ENCODE measurements around the gene PRTN3.

Gene PRTN3

DNA sequence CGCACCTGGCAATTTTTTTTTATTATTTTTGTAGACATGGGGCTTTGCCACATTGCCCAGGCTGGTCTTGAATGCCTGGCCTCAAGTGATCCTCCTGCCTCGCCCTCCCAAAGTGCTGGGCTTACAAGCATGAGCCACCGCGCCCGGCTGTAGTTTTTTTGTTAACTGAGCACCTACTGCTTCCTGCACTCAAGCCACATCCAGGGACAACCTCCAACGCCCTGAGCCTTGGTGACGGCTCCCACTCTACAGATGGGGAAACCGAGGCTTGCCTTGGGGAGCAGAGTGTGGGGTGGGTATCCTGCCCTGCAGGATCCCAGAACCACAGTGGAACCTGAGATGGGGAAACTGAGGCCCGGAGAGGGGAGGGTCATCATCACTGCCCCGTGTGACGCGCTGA lies 14.3 kb downstream of the PRTN3 start:
- intact Hi-C loops (cut with DNase I), result loop anchor here (5.0 kb wide), 1 partner anchor 67 kb away; no protein-coding TSS in a partner anchor
- DNase-seq, result no peak

DNA sequence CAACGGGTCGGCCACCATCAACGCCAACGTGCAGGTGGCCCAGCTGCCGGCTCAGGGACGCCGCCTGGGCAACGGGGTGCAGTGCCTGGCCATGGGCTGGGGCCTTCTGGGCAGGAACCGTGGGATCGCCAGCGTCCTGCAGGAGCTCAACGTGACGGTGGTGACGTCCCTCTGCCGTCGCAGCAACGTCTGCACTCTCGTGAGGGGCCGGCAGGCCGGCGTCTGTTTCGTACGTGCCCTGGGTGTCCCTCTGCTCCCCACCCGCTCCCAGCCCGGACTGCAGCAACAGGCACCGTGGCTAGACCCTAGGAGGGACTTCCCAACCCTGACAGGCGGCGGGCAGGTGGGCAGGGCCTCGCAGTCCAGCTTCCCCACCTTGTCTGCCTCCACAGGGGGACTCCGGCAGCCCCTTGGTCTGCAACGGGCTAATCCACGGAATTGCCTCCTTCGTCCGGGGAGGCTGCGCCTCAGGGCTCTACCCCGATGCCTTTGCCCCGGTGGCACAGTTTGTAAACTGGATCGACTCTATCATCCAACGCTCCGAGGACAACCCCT lies 14.8 kb downstream of the PRTN3 start:
- intact Hi-C loops (cut with DNase I), result loop anchor here (5.0 kb wide), 1 partner anchor 67 kb away; no protein-coding TSS in a partner anchor
- DNase-seq, result no peak

DNA sequence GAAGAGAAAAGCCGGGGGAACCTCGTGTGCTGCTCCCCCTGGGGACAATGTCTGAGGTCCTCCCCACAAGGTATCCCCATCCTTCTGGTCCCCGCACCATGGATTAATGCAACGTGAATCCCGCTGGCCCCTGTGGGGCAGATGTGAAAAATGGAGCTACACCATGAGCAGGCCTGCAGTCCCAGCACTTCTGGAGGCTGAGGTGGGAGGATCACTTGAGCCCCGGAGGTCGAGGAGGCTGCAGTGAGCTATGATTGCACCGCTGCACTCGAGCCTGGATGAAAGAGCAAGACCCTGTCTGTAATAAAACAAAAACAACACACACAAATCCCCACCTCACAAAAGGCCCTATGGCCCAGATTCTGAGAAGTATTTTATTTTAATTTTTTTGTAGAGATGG lies 17.5 kb downstream of the PRTN3 start:
- intact Hi-C loops (cut with DNase I), result loop anchor here (5.0 kb wide), 1 partner anchor 64 kb away; no protein-coding TSS in a partner anchor
- DNase-seq, result no peak

DNA sequence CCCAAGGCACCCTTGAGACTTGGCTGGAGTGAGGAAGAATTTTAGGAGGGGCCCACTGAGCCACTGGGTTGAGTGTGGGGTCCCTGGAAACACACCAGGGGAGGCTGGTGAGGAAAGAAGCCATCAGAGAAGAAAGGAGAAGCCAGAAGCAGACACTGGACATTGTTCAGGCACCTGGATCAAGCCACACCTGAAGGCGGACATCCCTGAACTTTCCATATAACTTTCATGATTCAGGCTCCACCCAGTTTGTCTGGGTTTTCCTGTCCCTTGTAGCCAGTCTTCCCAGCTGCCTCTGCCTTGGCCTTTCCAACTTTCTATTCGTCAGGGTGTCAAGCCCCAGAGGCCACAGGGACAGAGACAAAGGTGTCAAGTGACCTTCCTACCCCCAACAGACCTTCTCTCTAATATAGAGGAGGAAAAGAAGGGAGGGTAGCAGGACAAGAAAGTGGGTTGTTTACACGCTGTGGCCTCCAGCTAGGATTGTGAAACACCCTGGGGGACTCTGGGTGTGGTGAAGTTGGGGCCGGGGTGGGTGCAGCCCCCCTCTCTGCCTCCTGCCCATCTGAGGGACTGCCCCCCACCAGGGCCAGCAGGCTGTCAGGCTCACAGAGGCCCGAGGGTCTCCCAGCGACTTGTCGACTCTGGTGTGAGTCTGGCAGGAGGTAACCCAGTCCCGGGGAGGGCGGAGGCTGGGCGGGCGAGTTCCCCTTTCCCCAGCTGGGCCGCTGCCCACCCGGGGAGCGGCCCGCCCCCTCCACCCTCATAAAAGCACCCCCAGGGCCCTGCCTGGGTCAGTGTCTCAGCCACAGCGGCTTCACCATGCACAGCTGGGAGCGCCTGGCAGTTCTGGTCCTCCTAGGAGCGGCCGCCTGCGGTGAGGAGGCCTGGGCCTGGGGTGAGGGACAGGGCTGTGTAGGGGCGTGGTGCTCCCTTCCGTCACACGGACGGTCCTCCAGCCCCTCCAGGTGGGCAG lies 18.4 kb downstream of the PRTN3 start, which contains the start of gene CFD:
TSS of gene CFD (plus strand) at position 797 of the 976 bp plus-strand sequence. CDS start at position 823, 26 bp downstream.
- DNase-seq, result peak in 6 of 42 donors; percentile 12 to 51 (median 40)
- intact Hi-C loops (cut with DNase I), result loop anchor here (5.0 kb wide), 1 partner anchor 63 kb away; no protein-coding TSS in a partner anchor

DNA sequence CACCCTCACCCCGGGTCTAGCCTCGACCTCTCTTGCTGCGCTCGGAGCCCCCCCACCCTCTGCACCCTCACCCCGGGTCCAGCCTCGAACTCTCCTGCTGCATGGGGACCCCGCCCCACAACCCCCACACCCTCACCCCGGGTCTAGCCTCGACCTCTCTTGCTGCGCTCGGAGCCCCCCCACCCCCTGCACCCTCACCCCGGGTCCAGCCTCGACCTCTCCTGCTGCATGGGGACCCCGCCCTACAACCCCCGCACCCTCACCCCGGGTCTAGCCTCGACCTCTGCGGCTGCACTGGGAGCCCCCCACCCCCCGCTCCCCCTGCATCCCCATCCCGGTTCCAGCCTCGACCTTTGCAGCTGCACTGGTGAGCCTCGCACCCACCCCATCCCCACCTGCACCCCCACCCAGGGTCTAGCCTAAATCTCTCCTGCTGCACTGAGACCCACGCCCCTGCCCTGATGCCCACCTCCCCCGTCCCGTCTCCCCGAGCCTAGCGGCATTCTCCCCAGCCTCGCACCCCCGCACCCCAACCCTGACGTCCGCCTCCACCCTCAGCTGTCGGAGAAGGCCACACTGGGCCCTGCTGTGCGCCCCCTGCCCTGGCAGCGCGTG lies 20.4 kb downstream of the PRTN3 start:
- intact Hi-C loops (cut with DNase I), result loop anchor here (2.0 kb wide), 1 partner anchor 118 kb away; no protein-coding TSS in a partner anchor
- no peak for DNase-seq

DNA sequence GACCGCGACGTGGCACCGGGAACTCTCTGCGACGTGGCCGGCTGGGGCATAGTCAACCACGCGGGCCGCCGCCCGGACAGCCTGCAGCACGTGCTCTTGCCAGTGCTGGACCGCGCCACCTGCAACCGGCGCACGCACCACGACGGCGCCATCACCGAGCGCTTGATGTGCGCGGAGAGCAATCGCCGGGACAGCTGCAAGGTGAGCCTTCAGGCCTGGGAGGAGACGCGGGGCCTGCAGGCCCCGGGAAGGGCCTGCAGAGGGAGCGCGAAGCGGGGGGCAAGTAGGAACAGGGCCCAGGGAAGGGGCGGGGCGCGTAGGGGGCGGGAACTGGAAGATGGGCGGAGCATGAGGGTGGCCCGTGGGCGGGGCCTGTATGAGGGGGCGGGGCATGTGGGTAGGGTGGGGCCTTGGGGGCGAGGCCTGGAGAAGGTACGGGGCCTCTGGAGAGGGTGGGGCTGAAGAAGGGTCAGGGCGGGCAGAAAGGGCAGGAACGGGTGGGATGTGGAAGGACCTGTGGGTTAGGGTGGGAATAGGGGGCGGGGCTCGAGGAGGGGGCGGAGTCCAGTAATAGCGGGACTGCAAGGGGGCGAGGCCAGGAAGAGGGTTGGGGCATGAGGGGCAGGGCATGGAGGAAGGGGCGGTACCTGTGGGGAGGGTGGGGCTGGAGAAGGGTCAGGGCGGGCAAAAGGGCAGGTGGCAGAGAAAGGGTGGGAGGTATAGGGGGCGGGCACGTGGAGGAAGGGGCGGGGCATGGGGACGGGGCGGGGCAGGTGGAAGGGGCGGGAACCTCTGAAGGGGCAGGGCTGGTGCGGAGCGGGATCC lies 21.2 kb downstream of the PRTN3 start:
- peak in 7 of 42 donors; percentile 15 to 61 (median 32) for DNase-seq
- intact Hi-C loops (cut with DNase I), result loop anchor here (2.0 kb wide), 1 partner anchor 117 kb away; no protein-coding TSS in a partner anchor

DNA sequence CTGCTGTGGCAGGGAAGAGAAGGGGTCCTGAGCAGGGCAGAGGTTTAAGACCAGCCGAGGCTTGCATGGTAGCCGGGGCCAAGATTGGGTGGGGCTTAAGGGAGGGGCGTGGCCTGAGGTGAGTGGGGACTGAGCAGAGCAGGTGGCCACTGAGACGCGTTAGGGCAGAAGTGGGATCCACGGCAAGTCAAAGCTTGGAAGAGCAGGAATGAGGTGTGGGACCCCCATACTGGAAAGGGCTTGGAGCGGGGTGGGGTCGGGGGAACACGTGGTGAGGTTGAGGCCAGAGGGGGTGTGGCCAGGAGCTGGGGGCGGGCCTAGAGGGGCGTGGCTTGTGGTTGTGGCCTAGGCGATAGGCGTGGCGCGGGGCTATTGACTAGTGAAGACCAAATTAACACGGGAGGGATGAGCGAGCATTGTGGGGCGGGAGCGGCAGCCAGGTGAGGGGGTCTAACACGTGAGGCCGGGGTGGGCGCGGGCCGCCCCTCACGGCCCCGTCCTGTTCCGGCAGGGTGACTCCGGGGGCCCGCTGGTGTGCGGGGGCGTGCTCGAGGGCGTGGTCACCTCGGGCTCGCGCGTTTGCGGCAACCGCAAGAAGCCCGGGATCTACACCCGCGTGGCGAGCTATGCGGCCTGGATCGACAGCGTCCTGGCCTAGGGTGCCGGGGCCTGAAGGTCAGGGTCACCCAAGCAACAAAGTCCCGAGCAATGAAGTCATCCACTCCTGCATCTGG lies 21.9 kb downstream of the PRTN3 start:
- DNase-seq, result peak in 6 of 42 donors; percentile 26 to 59 (median 39)
- intact Hi-C loops (cut with DNase I), result no loop called here

DNA sequence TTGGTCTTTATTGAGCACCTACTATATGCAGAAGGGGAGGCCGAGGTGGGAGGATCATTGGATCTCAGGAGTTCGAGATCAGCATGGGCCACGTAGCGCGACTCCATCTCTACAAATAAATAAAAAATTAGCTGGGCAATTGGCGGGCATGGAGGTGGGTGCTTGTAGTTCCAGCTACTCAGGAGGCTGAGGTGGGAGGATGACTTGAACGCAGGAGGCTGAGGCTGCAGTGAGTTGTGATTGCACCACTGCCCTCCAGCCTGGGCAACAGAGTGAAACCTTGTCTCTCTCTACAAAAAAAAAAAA lies 22.5 kb downstream of the PRTN3 start:
- no peak for DNase-seq
- intact Hi-C loops (cut with DNase I), result no loop called here

DNA sequence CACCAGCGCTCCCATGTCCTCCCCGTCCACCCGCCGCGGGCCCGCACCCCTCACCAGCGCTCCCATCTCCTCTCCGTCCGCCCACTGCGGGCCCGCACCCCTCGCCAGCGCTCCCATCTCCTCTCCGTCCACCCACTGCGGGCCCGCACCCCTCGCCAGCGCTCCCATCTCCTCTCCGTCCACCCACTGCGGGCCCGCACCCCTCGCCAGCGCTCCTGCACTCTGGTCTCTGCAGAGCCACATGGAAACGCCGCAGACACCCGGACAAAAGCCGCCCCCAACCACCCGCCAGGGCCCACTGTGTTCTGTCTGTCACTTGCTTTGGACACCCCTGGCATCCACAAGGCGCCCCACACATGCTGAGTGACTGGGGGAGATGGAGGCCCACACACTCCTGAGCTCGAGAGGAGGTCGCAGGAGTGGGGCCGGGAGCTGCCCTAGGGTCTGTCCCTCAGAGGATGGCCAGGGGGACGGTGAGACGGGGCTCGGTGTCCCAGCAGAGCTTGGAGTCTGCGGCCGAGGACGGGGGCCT lies 26.0 kb downstream of the PRTN3 start:
- no peak for DNase-seq
- intact Hi-C loops (cut with DNase I), result no loop called here

DNA sequence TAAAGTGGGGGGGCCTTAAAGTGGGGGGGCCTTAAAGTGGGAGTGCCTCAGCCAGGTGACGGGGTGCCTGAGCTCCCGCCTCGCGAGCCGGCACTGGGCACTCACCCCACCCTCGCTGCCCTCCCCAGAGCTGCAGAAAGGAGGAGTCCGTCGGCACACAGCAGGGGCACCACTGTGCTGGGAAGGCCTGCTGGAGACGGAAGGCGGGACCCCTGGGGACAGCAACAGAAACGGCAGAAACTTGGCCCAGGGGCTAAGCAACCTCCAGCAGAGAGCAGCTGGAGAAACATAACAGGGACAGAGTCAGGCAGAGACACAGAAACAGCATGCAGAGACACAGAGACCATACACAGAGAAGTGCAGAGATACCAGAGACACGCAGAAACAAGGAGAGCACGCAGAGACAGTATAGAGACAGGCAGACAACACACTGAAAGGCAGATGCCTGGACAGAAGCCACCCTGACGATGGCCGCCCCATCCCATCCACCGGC lies 26.5 kb downstream of the PRTN3 start:
- intact Hi-C loops (cut with DNase I), result no loop called here

DNA sequence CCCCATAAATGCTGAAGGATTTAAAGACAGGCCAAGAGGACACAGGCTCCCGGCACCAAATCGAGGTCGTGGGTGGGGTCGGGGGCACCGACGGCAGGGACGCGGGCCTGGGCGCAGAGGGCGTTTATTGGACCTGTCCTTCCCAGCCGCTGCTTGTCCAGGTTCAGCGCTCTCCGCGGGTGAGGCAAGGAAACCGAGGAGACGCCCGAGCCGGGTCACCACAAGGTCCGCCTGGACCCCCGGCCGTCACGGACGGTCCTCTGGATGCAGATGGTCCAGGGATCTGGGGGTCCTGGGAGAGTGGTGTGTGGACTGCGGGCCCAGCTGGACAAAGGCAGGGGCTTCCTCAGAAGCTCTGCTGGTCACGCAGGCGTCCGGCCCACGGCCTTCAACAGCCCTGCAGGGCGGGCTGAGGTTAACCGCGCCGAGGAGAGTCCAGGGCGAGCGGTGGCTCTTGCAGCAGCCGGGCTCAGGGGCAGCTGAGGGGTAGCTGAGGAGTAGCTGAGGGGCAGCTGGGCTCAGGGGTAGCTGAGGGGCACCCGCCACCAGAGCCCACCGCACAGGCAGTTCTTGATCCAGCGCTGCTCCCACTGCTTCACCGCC lies 27.2 kb downstream of the PRTN3 start:
- intact Hi-C loops (cut with DNase I), result no loop called here
- DNase-seq, result no peak

More for the DNA sequence above, 26.5 kb downstream of the PRTN3 start:
- DNase-seq, result no peak

DNA sequence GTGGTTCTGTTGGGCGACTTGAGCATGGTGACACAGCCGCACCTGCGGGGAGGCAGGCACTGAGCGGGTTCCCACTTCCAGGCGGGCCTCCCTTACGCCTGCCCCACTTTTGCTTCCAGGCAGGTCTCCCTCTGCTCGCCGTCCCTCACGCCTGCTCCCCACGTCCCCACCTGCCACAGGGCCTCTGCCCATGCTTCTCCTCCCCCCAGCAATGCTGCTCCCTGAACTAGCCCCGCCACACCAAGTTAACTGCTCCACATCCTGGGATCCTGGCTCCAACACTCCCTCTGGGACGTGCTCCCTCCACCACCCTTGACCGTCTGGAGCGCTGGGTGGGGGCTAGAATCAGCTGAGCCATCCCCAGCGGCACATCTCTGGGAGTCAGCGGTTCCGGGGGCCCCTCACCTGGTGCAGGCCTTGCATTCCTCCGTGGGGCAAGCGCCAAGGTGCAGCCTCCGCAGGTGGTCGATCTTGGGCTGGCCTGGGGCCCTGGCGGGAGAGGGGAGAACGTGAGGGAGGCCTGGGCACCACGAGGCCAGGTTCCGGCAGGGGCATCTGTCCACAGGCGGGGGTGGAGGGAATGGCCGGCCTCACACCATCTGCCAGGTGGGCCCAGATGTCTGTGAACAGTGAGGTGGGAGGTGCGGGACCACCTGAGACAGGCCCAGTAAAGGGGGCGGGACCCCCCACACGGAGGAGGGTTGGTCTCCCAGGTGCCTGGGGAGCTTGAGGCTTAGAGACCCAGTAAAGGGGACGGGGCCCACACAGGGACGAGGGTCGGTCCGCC lies 27.9 kb downstream of the PRTN3 start:
- intact Hi-C loops (cut with DNase I), result no loop called here
- DNase-seq, result no peak

DNA sequence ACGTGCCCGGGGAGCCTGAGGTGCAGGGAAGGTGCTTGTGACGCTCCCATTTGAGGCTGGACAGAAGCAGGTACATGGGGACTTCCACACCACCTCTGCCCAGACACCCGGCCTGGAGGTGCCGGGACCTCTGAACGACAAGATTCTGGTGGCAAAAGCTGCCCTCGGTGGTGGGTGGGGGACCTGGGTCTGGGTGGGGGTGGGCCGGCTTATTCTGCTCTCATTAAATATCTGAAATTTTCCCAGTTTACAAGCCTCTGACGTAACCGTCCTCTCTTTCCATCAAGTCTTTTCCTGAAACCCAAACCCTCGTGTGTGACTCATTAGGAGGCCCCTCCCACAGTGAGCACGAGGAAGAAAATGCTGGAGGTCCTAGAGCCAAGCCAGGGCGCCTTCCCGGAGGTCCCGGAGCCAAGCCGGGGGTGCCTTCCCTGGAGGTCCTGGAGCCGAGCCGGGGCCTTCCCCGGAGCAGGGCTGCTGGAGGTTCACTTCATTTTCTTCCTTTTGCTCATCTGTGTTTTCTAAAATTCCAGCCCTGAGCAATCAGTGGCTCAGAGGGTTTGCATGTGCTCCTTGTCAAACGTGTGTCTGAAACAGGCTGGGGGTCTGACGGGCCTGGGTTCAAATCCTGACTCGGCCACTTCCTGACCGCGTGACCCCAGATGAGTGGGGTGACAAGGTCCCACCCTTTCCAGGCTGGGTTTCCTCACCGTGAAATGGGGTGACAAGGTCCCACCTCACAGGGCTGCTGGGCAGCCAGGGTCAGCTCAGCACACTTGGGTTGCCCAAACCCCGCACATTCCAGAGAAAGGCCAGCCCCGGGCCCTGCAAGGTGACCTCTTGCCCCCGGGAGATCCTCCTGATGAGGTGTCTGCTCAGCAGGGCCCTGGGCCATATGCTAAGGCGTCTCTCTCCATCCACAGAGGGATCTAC lies 28.7 kb downstream of the PRTN3 start:
- DNase-seq, result peak in 6 of 42 donors; percentile 22 to 55 (median 44)
- intact Hi-C loops (cut with DNase I), result no loop called here

DNA sequence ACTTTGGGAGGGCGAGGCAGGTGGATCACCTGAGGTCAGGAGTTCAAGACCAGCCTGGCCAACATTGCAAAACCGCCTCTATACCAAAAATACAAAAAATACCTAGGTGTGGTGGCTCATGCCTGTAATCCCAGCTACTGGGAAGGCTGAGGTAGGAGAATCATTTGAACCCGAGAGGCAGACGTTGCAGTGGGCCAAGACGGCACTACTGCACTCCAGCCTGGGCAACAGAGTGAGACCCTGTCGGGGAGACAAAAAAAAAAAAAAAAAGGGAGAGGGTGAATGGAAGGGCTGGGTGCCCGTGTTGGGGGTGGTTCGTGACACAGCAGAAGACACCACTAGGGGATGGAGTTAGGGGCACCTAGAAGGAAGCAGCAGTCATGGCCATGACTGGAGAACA lies 29.5 kb downstream of the PRTN3 start:
- no peak for DNase-seq
- intact Hi-C loops (cut with DNase I), result no loop called here

DNA sequence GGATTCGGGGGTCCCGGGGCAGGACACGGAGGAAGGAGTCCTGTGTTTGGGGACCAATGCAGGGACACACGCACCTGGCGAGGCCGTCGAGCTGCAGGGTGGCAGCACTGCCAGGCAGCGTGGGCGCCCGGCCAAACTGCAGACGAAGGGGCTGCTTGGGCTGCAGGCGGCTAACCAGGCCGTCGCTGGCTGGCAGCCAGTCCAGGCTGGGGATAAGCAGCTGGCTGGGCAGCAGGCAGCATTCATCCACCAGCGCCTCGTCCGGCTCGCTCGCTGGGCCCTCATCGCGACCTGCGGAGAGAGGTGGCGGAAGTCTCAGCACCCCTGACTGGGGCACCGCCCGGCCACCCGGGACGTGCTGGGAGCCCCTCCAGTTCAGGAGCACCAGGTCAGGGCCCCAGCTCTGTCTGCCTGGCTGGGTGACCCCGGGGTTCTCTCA lies 30.2 kb downstream of the PRTN3 start:
- intact Hi-C loops (cut with DNase I), result no loop called here

More for the DNA sequence above, 30.2 kb downstream of the PRTN3 start:
- DNase-seq, result peak in 30 of 42 donors; percentile 24 to 75 (median 55)
